COLO668 (cell line): ENCODE measurements around the gene MYH13.
A peak's percentile ranks its signal among the peaks of the same experiment; 100 is the strongest.

ENCODE experiments used
- DNase-seq: peaks from one replicate; lab custom pipeline; 2025; ENCODE audit not compliant: unreplicated experiment; lab: John Stamatoyannopoulos, UW

Gene MYH13

GRCh38 chr17:10349403-10349802 is 23.4 kb downstream of the MYH13 start:
- DNase-seq: no peak

GRCh38 chr17:10344816-10345215 is 28.0 kb downstream of the MYH13 start:
- no peak for DNase-seq

GRCh38 chr17:10339051-10339450 is 33.8 kb downstream of the MYH13 start:
- DNase-seq: no peak

- no peak for DNase-seq
Observed at GRCh38 chr17:10337976-10338375, 34.8 kb downstream of the MYH13 start.

- no peak for DNase-seq
Observed at GRCh38 chr17:10337136-10337535, 35.7 kb downstream of the MYH13 start.

GRCh38 chr17:10336393-10336792 is 36.4 kb downstream of the MYH13 start:
- no peak for DNase-seq

GRCh38 chr17:10332515-10332914 is 40.3 kb downstream of the MYH13 start:
- DNase-seq: no peak

GRCh38 chr17:10328971-10329923 is 43.6 kb downstream of the MYH13 start:
- DNase-seq: no peak

- no peak for DNase-seq
Observed at GRCh38 chr17:10328206-10328605, 44.6 kb downstream of the MYH13 start.

- DNase-seq: peak; percentile 54
Observed at GRCh38 chr17:10327640-10328039, 45.2 kb downstream of the MYH13 start.

- DNase-seq: no peak
Observed at GRCh38 chr17:10325031-10325695, 47.6 kb downstream of the MYH13 start.

GRCh38 chr17:10323812-10324610 is 48.8 kb downstream of the MYH13 start:
- DNase-seq: no peak

- DNase-seq: no peak
Observed at GRCh38 chr17:10318535-10318934, 54.3 kb downstream of the MYH13 start.

- DNase-seq: no peak
Observed at GRCh38 chr17:10317543-10317834, 55.3 kb downstream of the MYH13 start.

- peak; percentile 13 for DNase-seq
Observed at GRCh38 chr17:10316801-10317542, 55.8 kb downstream of the MYH13 start.

- DNase-seq: no peak
Observed at GRCh38 chr17:10314329-10314728, 58.5 kb downstream of the MYH13 start.

GRCh38 chr17:10313037-10313672 is 59.7 kb downstream of the MYH13 start:
- no peak for DNase-seq

GRCh38 chr17:10311131-10311530 is 61.7 kb downstream of the MYH13 start:
- DNase-seq: no peak

- DNase-seq: no peak
Observed at GRCh38 chr17:10309003-10309974, 63.5 kb downstream of the MYH13 start.
